Measurements from ENCODE around the gene ZBTB20. TPM values are rescaled to one million over a fixed set of nuclear protein-coding genes. Genes with fewer than 3 reads are reported as not detected.

Gene ZBTB20
- total RNA-seq, 2 donors from 2014 or later: 19.8 to 23.1 TPM

DNA sequence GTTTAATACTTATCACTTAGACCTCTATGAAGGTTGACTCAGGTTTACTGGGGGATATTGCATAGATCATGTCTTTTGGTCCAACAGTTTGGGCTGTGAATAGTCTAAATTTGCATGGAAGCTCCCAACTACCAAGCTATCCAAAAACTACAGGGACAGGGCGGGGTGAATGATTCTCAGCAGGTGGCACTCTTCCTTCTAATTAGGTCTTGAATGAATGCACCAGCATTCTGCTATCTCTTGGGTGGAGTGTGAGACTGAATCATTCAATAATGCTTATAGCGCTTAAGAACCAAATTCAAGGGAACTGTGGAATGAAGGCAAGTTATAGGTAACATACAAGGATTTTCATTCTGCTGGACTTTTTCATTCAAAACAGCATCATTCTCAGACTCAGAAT lies 507.0 kb downstream of the ZBTB20 start:
- Mint-ChIP-seq H3K27me3 (ENCODE audit: low read depth) (no peaks in the 10 kb centered on the region), H3K36me3 (ENCODE audit: insufficient read depth in 2 of 2) (peaks cover 10 to 11% of the 10 kb centered on the region in 2 donors), H3K4me1 (ENCODE audit: low read depth) (no peaks in the 10 kb centered on the region), H3K4me3 (no peak overlapping the region), H3K27ac (no peak overlapping the region), H3K9me3 (peaks cover 17% of the 10 kb centered on the region in 2 donors)
- ATAC-seq (replicated peaks in 1 of 2) (no peak), DNase-seq (no peak)

DNA sequence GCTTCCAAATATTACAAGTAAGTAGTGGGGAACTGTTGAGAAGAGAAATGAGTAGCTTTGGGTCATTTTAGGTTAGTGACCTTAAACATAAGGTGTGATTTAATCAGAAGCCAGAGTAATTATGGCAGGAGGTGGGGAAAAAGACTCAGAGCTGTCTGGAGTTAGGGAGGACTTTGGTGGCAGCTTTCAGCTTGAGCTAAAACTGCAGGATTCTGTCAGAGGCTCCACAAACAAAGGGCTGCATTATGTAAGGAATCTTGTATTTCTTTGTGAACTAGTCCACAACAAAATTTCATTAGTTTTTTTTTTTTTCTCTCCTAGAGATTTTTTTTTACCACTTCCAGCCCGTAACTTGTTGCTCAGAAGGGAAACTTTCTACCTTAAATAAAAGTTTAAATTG lies 507.9 kb downstream of the ZBTB20 start:
- DNase-seq: no peak
- no peaks in the 10 kb centered on the region for H3K27me3 Mint-ChIP-seq (ENCODE audit: low read depth)
- H3K27ac Mint-ChIP-seq: no peak overlapping the region
- peaks cover 18% of the 10 kb centered on the region in 2 donors for H3K9me3 Mint-ChIP-seq
- no peak overlapping the region for H3K4me3 Mint-ChIP-seq
- H3K36me3 Mint-ChIP-seq (ENCODE audit: insufficient read depth in 2 of 2): peaks cover 11 to 13% of the 10 kb centered on the region in 2 donors
- no peak for ATAC-seq (replicated peaks in 1 of 2)
- peaks cover 2% of the 10 kb centered on the region for H3K4me1 Mint-ChIP-seq (ENCODE audit: low read depth)

DNA sequence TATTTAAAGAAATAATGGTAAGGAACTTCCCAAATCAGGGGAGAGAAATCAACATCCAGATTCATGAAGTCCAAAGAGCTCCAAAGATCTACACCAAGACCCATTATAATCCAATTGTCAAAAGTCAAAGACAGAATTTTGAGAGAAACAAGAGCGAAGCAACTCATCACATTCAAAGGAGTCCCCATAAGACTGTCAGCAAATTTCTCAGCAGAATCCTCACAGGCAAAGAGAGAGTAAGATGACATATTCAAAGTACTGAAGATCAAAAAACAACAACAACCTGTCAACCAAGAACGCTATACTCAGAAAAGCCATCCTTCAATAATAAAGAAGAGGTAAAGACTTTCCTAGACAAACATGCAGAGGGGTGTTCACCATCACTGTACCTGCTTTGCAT lies 511.2 kb downstream of the ZBTB20 start:
- Mint-ChIP-seq H3K27ac (no peak overlapping the region), H3K9me3 (peaks cover 18% of the 10 kb centered on the region in 2 donors), H3K4me1 (ENCODE audit: low read depth) (peaks cover 23% of the 10 kb centered on the region), H3K27me3 (ENCODE audit: low read depth) (no peaks in the 10 kb centered on the region), H3K36me3 (ENCODE audit: insufficient read depth in 2 of 2) (peaks cover 11 to 13% of the 10 kb centered on the region in 2 donors), H3K4me3 (no peak overlapping the region)
- ATAC-seq (replicated peaks in 1 of 2): no peak
- no peak for DNase-seq

DNA sequence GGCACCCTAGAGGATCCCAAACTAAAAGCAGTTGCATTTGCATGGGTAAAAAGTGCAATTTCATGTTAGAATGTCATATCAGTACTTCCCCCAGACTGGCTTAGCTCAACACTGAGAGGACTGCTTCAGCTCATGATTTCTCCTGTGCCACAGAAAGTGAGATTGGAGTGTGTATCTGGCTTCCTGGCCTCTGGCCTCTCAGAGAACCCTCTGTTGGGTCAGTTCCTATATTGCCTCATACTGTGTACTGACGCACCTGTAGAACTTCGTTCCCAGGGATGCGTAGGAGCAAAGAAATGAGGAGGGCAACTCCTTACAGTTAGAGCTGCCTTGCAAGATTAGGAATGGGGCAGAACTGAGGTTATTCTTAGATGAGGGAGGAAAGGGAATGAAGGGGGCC lies 512.5 kb downstream of the ZBTB20 start:
- H3K36me3 Mint-ChIP-seq (ENCODE audit: insufficient read depth in 2 of 2): peaks cover 11 to 13% of the 10 kb centered on the region in 2 donors
- H3K27ac Mint-ChIP-seq: no peak overlapping the region
- peaks cover 18% of the 10 kb centered on the region in 2 donors for H3K9me3 Mint-ChIP-seq
- no peak overlapping the region for H3K4me3 Mint-ChIP-seq
- DNase-seq (no peak), ATAC-seq (replicated peaks in 1 of 2) (no peak)
- H3K27me3 Mint-ChIP-seq (ENCODE audit: low read depth): no peaks in the 10 kb centered on the region
- H3K4me1 Mint-ChIP-seq (ENCODE audit: low read depth): peaks cover 23% of the 10 kb centered on the region

DNA sequence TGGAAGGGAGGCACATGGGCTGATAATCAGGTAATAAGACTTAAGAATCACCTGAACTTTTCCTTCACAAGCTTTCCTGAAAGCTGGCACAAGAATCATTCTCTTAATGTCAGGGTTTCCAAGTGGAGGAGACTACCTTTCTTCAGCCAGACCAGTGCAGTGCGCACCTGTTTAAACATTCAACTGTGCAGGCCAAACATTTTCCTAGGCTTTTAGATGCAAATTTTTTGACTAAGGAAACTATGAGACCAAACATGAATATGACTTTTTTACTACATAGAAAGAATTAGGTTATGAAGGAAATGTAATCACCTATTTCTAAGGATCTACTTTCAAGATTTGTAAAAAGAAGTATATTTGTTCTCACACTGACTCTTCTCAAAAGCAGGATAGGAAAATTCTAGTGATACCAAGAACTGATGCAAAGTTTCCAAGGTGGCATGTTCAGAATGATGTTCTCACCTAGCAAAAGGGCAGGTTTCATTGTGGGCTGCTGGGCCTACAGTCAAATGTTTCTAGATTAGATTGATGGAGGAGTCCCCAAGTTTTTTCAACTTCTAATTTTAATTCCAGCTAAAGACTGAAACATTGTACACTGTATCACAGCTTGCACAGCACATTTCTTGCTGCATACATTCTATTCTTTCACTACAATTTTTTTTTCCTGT lies 514.2 kb downstream of the ZBTB20 start:
- DNase-seq (peak; percentile 23 to 26), ATAC-seq (replicated peaks in 1 of 2) (peak; percentile 87 to 90)
- Mint-ChIP-seq H3K9me3 (peaks cover 16 to 18% of the 10 kb centered on the region in 2 donors), H3K27ac (peak overlapping the region; percentile 74), H3K36me3 (ENCODE audit: insufficient read depth in 2 of 2) (peaks cover 9 to 13% of the 10 kb centered on the region in 2 donors), H3K4me1 (ENCODE audit: low read depth) (peaks cover 23% of the 10 kb centered on the region), H3K4me3 (no peak overlapping the region), H3K27me3 (ENCODE audit: low read depth) (no peaks in the 10 kb centered on the region)

DNA sequence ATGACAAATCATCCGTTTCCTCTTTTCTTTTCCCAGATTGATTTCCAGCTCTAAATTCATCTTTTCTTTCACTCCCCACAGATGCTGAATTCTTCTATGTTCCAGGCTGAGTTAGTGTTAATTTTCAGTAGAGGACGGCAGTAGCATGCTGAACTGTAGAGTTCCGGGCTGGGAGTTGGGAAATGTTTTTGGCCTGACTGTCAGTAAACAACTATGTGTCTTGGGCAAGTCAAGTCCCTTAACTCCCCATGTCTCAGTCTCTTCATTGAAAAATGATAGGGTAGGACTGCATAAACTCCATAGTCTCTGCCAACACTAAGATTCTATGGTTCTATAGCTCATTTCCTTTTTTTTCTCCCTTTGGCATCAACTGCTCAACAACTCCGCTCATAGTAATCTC lies 519.3 kb downstream of the ZBTB20 start:
- Mint-ChIP-seq H3K9me3 (no peaks in the 10 kb centered on the region), H3K4me1 (ENCODE audit: low read depth) (peaks cover 24% of the 10 kb centered on the region), H3K4me3 (no peak overlapping the region), H3K36me3 (ENCODE audit: insufficient read depth in 2 of 2) (peaks cover 0 to 2% of the 10 kb centered on the region in 2 donors), H3K27ac (no peak overlapping the region), H3K27me3 (ENCODE audit: low read depth) (no peaks in the 10 kb centered on the region)
- DNase-seq: no peak
- no peak for ATAC-seq (replicated peaks in 1 of 2)

DNA sequence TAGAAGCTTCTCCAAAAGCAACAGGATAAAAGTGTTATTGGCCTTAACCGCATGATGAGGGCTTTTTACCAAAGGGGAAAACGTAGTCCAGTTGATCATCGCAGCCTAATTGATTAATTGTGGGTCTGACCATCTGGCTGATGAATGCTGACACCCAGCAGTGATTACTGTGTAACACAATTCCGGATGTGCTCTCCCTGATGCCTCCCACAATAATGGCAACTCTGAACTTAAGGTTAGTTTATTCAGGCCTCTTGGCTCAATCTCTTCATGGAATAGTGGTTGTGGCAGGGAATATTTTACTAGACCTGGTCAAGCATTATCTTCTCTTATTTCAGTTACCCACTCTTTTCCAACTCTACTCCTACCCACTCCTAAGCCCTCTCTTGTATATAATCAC lies 520.3 kb downstream of the ZBTB20 start:
- no peak overlapping the region for H3K4me3 Mint-ChIP-seq
- H3K9me3 Mint-ChIP-seq: no peaks in the 10 kb centered on the region
- ATAC-seq (replicated peaks in 1 of 2): no peak
- no peak overlapping the region for H3K27ac Mint-ChIP-seq
- no peaks in the 10 kb centered on the region for H3K27me3 Mint-ChIP-seq (ENCODE audit: low read depth)
- H3K36me3 Mint-ChIP-seq (ENCODE audit: insufficient read depth in 2 of 2): peaks cover 0 to 2% of the 10 kb centered on the region in 2 donors
- peaks cover 17% of the 10 kb centered on the region for H3K4me1 Mint-ChIP-seq (ENCODE audit: low read depth)
- DNase-seq: no peak

DNA sequence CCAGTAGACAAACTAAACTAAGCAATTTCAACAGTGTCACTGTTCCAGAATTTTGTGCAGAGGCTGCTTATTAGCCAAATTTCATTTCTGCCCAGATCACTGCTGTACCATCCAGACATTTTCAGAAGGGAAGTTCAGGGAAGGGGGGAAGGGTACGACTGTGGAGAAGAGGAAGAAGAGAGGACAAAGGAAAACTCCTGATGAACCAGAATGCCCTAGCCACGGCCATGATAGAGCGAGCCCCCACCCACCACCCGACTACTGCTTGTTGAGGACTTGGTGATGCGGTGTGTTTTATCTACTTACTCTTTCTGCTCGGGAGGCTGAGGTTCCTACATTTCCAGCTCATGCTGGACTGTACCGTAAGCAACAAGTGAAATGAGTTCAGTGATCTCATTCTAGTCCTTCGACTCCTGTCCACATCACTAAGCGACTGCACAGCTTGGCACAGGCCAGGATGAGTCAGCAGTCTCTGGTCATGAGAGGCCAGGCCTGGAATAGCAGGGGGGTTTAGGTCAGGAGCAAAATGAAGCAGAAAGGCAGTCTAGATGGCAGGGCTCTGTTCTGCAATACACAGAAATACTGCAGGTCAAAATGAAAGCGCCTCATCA lies 522.4 kb downstream of the ZBTB20 start:
- H3K4me3 Mint-ChIP-seq: no peak overlapping the region
- H3K9me3 Mint-ChIP-seq: no peaks in the 10 kb centered on the region
- DNase-seq (no peak), ATAC-seq (replicated peaks in 1 of 2) (peak; percentile 41 to 65)
- H3K4me1 Mint-ChIP-seq (ENCODE audit: low read depth): peaks cover 17% of the 10 kb centered on the region
- H3K27me3 Mint-ChIP-seq (ENCODE audit: low read depth): no peaks in the 10 kb centered on the region
- H3K36me3 Mint-ChIP-seq (ENCODE audit: insufficient read depth in 2 of 2): peaks cover 0 to 2% of the 10 kb centered on the region in 2 donors
- no peak overlapping the region for H3K27ac Mint-ChIP-seq

DNA sequence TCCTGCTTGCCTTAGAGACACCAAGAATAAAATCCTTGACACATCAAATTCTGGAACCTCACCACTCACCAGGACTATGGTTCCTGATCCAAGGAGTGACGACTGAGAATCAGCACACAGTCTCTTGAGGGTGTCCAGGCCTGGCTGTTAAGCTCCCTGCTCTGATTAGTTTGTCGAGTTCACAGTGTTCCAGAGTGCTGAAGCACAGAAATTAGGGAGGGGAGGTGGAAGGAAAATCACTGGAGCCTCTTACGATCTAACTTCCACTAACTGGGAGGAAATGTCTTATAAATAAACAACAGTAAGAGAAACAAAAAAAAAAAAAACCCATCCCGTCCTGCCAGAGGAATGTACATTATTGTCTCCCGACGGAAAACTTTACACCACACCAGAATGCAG lies 523.0 kb downstream of the ZBTB20 start:
- H3K27me3 Mint-ChIP-seq (ENCODE audit: low read depth): no peaks in the 10 kb centered on the region
- peaks cover 0 to 2% of the 10 kb centered on the region in 2 donors for H3K36me3 Mint-ChIP-seq (ENCODE audit: insufficient read depth in 2 of 2)
- peaks cover 17% of the 10 kb centered on the region for H3K4me1 Mint-ChIP-seq (ENCODE audit: low read depth)
- no peaks in the 10 kb centered on the region for H3K9me3 Mint-ChIP-seq
- DNase-seq: no peak
- ATAC-seq (replicated peaks in 1 of 2): no peak
- no peak overlapping the region for H3K27ac Mint-ChIP-seq
- H3K4me3 Mint-ChIP-seq: no peak overlapping the region

DNA sequence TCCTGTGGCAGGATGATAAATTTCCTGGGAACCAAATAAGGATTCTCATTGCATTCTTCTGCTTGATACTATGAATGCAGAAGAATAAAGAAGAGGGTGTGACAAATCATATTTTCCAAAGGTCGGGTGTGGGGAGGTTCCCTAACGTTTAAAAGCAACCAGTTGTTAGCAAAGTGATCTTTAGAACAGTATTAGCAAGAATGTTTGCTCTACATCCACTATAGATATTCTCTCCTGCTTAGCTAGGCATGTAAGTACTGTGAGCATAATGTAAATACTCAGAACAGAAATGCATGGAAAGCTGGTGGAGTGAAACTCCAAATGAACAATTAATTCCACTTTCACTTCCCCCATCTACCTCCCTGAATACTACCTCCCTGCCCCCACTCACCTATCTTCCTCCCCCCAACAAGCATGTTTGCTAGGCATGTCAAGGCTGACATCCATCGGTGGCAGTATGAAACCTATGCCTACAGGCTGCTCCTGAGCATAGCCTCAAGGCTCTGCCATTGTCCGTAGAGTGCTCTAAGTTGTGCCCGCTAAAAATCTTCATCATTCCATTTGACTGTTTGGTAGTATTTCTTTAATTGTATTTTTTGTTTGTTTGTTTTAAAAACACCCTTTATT lies 523.6 kb downstream of the ZBTB20 start:
- Mint-ChIP-seq H3K9me3 (no peaks in the 10 kb centered on the region), H3K4me1 (ENCODE audit: low read depth) (peaks cover 17% of the 10 kb centered on the region), H3K27ac (no peak overlapping the region), H3K27me3 (ENCODE audit: low read depth) (no peaks in the 10 kb centered on the region), H3K36me3 (ENCODE audit: insufficient read depth in 2 of 2) (peaks cover 0 to 2% of the 10 kb centered on the region in 2 donors), H3K4me3 (no peak overlapping the region)
- ATAC-seq (replicated peaks in 1 of 2): no peak
- DNase-seq: no peak

DNA sequence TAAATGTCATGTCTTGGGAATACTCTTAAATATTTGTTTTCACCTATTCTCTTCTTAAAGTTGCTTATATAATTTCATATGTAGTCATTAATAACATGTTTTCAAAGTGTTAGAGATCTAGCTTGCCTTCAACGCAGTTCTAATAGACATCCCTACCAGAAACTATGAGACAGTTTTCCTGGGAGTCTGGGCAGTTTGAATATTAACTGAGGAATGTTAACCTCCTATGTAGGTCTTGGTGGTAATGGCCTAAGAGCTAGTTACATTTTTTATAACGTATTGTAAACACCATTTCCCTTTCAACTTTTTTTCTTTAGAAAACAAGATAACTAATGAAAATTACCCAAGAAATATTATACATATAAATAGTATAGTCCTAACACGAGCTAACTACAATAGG lies 525.1 kb downstream of the ZBTB20 start:
- H3K27ac Mint-ChIP-seq: no peak overlapping the region
- no peaks in the 10 kb centered on the region for H3K9me3 Mint-ChIP-seq
- peaks cover 0 to 2% of the 10 kb centered on the region in 2 donors for H3K36me3 Mint-ChIP-seq (ENCODE audit: insufficient read depth in 2 of 2)
- H3K4me1 Mint-ChIP-seq (ENCODE audit: low read depth): peaks cover 17% of the 10 kb centered on the region
- ATAC-seq (replicated peaks in 1 of 2) (no peak), DNase-seq (no peak)
- no peak overlapping the region for H3K4me3 Mint-ChIP-seq
- no peaks in the 10 kb centered on the region for H3K27me3 Mint-ChIP-seq (ENCODE audit: low read depth)

DNA sequence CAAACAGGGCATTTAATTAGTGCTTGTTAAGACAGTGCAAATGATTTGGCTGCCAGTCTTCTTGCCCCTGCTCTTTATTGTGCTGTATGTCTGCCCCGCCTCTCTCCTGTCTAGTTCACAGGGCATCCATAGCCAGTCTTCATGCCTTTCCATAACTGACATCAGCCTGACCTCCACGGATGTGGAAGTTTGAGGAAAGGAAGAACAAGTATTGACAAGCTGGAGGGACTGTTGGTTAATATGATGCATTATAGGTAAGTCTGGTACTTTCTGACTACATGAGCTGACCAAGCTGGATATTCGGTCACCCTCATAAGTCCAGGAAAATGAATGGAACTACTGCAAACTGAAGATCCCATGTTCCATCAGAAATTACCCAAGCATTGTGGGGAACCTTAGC lies 527.3 kb downstream of the ZBTB20 start:
- Mint-ChIP-seq H3K27ac (no peak overlapping the region), H3K4me1 (ENCODE audit: low read depth) (peaks cover 13% of the 10 kb centered on the region), H3K36me3 (ENCODE audit: insufficient read depth in 2 of 2) (peaks cover 0 to 2% of the 10 kb centered on the region in 2 donors), H3K9me3 (no peaks in the 10 kb centered on the region), H3K4me3 (no peak overlapping the region), H3K27me3 (ENCODE audit: low read depth) (no peaks in the 10 kb centered on the region)
- ATAC-seq (replicated peaks in 1 of 2) (no peak), DNase-seq (no peak)

DNA sequence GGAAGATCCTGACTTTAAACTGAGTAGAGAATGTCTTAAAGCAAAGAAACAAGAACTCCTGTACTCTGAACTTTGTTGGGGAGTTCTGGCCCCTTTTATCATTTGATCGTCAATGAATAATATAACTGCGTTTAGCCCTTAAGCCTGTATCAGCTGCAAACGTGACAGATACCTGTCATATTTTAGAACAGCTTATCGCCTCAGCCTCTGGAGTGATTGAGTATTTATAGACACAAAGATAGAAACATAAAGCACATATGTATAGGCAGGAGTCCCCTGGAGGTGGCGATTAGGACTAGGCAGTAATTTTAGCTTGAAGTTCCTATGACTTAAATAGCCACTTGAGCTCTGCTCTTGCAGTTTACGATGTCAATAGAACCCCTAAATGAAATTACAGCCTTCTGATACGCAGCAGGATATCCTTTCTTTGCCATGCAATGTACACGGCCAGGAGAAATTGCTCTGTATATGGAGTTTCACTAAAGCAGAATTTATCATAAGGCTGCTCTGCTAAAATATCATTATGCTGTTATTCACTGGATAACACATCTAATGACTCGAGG lies 531.5 kb downstream of the ZBTB20 start:
- H3K27me3 Mint-ChIP-seq (ENCODE audit: low read depth): no peaks in the 10 kb centered on the region
- DNase-seq: no peak
- H3K4me3 Mint-ChIP-seq: no peak overlapping the region
- H3K36me3 Mint-ChIP-seq (ENCODE audit: insufficient read depth in 2 of 2): no peaks in the 10 kb centered on the region
- H3K4me1 Mint-ChIP-seq (ENCODE audit: low read depth): no peaks in the 10 kb centered on the region
- H3K9me3 Mint-ChIP-seq: peaks cover 0 to 2% of the 10 kb centered on the region in 2 donors
- no peak for ATAC-seq (replicated peaks in 1 of 2)
- no peak overlapping the region for H3K27ac Mint-ChIP-seq

All from activated T-cell treated with anti-CD3 and anti-CD28 coated beads, Interleukin-2, amount 50 U/mL, for 72 hours (primary cell).